ENCODE data around the gene ATP5F1B.

ATP5F1B gene

DNA sequence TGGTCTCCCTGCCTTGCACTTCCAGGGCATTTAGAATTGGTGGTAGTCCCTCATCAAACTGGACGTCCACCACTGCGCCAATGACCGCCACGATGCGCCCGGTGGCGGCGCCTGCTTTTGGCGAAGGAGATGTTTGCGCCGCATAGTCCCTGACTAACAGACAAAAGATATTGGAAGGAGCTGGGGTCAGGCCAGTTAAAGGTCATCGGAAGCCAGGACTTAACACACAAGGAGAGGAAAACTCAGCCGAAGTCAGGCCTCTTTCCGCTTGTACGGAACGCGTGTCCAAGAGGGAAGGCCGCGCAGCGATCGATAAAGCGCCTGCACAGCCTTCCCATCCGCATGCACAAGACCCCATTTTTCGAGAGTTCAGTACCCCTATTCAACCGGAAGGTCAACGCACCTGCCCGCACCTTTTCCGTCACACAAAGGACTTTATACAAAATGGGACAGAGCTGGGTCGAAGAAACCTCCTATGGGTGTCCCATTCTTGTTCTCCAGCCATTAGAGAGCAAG lies 525 bp downstream of the ATP5F1B start:
- peak; percentile 39 for DNase-seq

DNA sequence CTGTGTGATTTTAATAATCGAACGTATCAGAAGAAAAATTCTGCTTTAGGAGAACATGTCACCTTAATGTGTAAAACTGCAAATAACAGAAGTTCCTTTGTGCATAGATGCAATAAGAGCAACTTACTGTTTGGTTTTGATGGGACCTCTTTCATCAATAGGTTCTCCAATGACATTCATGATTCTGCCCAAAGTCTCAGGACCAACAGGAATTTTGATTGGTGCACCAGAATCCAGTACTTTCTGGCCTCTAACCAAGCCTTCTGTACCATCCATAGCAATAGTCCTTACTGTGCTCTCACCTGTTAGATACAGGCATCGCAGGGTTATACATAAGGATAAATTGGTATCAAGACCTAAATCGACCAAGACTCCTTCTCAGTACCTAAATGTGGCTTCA lies 1.1 kb downstream of the ATP5F1B start:
- DNase-seq = peak; percentile 36

DNA sequence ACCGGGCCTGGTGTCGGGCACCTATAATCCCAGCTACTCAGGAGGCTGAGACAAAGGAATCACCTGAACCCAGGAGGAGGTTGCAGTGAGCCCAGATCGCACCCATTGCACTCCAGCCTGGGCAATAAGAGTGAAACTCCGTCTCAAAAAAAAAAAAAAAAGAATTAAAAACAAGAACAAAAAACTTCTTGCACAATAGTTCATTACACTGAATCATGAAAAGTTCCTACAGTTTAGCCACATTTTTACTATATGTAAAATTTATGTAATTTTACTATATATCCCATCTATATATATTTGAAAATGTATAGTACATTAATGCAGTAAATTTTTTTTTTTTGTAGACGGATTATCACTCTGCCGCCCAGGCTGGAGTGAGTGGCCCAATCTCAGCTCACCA lies 4.6 kb downstream of the ATP5F1B start:
- DNase-seq = no peak

DNA sequence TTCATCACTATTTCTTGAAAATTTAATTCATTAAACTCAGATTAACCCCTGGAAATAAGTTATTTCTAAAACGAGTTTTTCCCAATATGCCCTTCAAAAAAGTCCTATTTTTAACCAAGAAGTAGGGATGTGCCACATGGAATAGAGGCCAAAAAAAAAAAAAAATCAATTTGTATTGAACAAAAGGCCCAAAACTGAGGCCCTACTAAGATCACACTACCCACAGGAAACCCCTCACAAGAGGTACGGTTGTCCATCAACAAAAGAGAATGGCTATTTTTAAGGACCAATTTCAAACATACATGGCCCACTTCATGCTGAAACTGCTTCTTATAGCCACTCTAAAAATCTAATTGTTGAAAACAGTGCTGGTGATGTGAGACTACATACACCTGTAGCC lies 8.2 kb downstream of the ATP5F1B start:
- no peak for DNase-seq

DNA sequence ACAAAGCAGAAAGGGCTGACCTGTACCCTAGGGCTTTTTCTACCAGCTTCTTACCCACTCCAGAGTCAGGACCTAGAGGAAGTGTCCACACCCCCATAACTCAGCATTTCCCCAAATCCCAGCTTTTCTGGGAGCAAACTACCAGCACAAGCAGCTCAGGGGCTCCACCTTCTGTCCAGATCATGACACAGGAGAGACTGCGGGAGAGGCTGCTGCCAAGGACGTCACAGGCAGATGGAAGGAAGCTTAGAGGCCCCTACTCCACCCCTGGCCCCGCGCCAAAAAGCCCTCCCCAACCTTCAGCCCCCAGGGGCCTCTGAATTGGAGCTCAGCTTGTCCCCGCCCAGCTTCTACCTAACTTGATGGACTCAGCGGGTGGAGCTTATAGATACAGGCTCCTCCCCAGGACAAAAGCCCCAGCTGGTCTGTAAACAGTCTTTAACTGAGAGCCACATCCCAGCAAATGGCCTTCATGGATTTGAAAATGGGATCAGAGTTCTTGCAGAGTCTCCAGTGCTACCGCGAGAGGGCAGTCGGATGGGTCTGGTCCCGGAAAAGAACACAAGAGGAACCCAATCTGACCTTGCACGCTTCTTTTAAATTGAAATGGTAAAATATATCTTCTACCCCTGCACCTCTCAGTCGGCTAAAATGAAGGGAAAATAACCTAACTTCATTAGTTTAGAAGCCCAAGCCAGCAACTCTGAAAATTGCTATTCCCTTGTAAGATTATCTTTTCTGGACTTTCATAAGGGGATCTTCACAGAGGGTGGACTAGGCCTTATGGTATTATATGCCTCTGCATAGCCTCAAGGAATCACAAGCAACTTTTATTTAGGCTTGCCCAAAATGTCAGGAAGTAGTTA lies 8.9 kb downstream of the ATP5F1B start:
- peak; percentile 100 for DNase-seq

DNA sequence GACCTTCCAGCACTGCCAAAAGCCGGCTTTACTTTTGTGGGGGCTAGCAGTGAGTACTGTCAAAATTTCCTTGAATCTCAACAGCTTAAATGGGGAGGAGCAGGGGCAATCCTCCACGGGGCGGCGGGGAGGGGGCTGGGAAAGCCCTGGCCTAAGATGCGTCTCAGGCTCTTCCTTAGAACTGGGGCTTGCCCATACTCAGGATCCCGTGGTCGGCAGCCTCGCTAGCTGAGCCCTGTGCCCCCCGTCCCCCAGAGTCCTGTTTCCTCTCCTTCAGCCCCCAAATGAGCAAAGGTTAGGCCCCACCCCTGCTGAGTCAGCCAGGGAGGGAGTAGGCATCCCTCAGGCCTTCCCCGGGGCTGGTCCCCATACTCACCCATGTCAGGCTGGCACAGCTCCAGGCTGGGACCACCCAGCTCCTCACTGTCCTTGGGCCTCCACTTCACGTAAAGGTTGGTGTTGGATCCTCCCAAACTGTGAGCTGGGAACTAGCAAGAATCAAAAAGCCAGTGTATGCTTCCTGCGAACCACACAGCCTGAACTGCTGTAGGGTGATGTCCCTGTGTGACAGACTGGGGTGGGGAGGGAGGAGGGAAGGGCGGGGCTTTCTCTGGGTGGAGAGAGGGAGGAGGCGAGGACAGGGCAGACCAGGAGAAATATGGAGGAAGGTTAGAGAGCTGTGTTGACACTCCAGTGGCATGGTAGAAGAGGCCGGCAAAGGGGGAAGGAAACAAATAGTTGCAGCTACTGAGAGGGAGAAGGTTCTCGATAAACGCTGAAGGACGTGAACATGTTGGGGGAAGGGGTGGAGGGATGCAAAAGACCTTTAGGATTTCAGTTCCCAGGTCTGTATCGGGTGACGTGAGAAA lies 9.7 kb downstream of the ATP5F1B start:
- peak; percentile 96 for DNase-seq

DNA sequence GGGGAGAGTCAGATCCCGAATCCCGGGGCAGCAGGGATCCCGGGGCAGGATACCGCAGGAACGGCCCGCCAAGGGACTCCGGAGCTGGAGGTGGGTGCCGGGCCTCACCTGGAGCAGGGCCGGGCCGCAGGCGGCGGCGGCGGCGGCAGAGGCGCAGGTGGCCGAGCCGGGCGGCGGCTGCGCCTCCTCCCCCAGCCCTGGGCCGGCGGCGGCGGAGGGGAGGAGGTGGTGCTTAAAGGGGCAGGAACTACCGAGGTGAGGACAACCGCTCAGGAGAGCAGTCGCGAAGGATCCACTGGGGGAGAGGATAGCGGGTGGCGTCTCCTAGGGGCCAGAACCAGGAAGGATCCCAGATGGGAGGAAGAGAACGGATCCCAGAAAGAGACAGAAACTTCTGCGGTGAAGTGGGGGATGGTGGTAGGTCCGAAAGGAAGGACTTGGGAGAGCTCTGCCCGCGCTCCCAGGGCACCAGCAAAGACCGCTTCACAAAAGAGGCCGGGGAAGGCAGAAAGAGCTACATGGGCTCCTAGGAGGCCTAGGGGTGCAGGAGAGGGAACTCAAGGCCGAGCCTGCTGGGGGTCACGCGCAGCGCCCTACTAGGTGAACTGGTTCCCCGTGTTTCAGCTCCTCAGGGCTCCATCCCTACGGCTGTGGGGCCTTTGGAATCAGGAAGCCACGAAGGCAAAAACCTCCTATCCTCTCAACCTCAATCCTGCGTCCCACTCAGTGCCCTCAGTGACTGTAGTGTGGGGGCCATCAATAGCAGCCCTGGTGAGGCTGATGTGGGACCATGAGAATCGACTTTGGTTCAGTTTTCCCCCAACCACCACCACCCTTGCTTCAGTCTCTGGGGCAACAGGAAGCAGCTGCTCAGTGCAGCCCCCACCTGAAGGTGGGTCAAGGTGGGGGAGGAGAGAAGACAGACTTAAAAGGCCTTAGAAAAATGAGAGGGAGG lies 10.7 kb downstream of the ATP5F1B start:
- peak; percentile 86 for DNase-seq

DNA sequence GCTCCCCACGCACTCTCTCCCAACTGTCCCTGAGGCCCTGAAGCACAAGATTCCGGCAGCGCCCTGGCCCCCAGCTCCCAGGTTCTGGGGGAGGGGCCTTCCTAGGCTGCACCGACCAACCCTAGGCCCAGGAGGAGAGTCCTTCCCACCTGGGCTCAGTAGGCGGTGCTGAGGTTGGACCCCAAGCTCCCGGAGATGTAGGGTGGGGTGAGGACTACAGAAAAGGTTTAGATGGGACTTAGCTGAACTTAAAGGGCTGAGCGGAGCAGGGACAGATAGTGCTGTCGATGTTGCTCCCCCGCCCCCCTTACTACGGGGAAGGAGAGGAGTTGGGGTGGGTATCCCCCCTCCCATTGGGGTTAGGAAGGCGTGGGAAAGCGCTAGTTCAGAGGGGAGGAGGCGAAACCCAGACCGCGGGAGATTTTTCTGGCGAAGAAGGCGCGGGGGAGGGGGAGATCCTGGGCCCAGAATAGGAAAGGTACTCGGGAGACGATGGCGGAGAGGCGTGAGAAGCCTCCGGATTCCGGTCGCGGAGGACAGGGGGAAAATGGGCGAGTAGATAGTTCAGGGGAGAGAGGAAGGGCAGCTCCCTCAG lies 11.4 kb downstream of the ATP5F1B start:
- peak; percentile 55 for DNase-seq

DNA sequence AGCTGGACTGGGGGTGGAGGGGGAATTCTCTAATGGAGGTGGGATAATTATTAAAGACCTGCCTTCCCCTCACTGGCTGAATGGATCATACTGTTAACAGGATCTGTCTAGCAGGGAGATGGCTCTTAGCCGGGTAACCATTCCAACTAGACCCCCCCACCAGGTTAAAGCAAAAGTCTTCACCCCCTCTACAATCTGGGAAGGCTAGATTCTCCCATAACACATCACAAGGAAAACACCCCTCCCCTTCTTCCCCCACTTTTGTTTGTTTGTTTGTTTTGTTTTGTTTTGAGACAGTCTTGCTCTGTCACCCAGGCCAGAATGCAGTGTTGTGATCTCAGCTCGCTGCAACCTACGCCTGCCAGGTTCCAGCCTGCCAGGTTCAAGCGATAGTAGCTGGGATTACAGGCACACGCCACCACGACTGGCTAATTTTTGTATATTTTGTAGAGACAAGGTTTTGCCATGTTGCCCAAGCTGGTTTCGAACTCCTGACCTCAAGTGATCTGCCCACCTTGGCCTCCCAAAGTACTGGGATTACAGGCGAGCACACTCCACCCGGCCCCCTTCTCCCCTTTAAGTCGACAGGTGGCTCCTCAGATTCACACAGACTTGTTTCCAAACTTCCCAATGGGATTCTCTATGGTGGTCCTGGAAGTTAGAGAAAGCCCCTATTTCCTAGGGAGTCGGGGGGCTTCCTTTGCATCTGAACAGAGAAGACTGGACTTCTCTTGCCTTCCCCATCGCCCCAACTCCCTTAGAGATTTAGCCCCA lies 12.1 kb downstream of the ATP5F1B start:
- DNase-seq = no peak

DNA sequence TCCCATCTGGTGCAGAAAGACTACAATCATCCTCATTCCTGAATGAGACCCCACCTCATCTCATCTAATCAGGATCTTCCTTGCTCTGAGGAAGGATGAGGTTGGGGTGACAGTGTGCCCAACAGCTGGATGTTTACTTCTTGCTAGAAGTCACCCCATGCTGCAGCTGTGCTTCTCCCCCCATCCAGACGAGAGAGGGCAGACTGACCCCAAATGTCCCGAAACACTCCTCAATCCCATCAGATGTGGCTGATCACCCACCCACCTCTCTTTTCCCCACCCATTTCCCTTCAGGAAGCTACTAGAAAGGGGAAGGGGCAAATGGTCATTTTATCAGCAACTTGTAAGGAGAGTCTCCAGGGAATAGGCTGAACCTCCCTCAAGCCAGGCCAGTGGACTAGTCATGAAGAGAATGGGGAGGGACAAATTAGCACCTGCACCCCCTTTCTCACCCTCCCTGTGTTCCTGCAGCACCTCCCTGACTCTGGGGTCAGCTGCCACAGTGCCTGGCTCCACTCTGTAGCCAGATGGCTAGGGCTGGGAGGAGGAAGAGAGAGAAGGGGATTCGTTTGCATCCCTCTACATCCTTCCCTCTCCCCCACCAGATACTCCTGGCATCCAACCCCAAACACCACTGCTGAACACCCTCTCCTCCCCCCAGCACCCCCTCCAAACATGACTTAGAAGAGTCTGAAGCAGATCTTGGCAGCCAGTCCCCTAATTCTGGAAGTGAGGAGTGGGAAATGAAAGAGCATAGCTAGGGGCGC lies 12.9 kb downstream of the ATP5F1B start:
- DNase-seq = no peak

DNA sequence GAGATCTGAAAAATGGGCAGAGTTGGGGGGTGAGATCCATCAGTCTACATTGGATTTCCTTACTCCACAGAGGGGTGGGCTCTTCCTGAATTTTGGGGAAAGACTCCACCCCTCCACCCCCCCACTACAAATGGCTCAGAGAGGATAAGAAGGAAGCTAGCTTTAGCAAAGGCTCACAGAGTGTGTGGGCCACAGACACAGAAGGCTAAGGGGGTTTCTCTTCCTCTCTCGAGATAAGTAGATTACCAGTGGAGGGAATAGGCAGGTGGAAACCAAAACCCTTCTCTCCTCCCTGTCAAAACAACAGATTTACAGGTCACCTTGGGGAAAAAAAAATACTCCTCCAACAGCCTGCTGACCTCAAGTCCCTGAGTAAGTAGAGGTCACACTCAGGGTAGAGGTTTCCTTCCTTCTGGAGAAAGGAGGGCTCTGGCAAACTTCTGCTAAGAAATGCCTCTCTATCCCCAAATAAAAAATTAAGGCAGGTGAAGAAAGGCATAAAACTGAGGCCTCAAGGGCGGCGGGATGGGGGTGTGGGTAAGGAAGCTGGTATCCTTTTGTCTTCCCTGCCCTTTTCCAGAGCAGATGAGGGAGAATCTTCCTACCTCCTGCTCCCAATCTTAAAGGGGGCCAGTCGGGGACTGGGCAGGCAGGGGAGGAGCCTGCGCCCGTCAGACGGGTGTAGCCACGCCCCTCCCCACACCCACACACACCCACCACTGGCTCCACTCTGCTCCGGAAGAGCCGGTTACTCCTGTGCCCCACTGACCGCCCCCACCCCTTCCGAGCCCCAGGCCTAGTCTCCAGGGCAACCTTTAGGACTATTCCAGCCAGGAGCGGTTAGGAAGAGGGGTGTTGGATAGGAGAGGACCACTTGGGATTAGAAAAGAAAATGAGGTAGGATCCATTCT lies 13.7 kb downstream of the ATP5F1B start:
- DNase-seq = peak; percentile 86

DNA sequence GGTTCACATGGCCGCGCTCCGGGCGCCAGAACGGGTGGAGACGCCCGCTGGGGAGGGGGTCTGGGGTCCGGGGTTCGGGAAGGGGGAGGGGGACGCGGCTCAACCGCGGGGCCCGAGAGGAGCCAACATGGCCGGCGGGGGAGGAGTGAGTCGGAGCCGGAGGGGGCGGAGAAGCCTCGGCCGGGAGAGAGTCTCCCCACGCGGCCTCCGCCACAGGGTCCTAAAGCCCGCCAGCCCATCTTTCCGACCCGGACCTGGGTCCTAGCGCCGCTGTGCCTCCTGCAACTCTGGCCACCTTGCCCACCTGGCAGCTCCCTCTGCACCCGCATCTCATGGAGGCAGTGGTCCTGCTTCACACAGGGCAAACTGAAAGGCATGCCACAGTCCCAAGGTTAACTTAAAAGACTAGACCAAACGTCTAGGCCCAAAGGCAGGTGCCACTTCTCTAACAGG lies 15.6 kb downstream of the ATP5F1B start, which contains the start of gene BAZ2A:
Gene BAZ2A, minus strand, starts transcription at position 147 of the 453 bp plus-strand sequence. CDS start 12,796 bp downstream, outside the sequence.
- peak; percentile 95 for DNase-seq

DNA sequence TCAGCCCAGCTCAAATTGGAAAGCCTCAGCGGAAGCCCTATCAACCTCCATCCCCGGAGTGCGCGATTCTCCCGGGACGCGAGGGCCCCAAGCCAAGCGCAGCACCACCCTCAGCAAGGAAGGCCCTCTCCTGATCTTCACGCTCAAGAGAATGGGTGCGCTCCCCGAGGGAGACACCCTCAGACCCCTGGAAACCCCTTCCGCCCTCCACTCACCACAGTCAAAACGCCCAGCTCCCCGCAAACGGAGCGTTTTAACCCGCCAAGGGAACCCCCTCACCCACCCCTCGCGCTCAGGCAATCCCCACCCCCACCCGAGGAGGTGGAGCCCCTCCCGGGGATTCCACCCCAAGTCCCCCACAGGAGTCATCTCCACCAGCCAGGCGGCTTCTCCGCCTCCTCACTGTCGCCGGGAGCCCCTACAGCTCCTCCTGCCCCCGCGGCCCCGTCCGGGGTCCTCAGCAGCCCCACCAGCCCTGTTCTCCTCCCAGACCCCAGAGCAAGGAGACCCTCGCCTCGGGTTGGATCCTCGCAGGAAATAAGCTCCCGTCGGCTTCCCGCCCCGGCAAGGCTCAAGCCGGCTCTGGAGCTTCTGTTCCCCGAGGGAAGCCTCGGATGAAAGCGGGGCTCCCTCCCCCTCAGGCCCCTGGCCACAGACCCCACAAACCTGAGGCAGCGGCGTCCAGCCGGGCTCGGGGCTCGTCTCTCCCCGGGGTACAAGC lies 16.2 kb downstream of the ATP5F1B start:
- peak; percentile 44 for DNase-seq

DNA sequence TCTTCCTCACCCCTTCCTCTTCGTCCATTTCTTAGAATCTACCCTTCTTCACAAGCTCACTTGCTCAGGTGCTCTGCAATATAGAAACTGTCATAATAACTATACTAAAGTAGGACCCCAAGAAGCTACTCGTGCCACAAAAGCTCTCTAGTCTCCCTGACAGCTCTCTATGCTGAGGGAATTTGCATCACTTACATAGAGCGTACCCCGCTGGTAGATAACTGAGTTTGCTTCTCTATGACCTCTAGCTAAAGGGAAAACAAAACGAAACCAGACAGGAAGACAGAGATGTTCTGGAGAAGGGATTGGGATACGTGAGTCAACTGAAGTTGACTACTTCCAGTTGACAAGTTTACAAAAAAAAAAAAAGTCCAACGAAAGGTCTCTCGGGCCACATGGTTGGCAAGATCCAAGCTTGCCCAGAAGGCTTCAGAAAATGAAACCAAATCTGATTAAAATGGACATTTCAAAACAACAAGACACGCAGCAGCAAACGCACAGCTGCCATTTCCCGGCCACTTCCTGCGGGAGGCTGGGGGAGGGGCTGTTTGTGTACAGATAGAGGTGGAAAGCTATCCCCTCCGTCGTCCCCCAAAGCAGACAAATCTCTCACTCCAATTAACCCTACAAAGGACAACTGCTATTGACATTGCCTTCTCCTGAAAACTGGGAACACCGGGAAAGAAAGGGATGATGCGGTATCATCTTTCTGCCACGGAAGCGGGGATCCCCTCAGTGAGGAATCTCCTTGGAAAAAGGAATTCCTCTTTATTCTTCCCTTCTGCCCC lies 16.9 kb downstream of the ATP5F1B start:
- DNase-seq = peak; percentile 76

DNA sequence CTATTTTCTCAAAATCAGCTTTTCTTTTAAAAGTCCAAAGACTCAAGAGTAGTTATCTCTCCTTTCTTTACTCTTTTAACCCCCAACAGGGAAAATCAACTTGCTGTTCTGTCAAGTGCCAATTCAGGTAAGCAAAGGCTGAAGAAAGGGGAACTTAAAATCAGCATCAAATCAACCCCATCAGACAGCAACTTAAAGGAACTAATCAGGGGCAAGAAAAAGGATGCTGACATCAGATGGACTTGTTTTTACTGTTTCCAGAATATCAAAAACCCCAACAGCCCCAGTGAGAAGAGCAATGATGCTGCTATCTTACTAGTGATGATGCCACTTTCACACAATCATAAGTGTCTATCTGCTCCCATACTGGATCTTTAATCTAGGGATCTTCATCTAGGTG lies 19.1 kb downstream of the ATP5F1B start:
- no peak for DNase-seq

DNA sequence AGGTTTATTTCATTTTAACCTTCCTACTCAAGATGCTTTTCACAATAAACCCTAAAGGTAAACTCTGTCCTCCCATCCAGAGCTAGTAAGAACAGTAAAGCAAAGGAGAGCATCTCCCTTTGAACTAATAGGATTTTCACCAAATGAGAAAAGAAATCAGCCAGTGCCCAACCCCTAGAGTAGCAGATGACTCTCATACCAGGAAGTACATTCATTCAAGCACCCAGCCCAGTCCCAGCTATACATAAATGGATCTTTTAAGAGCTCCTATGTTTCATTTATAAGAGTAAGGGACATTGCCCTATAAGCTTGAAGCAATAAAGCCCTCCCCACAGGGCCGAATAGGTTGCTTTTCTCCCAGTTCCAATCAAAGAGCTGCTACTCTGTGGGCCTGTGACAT lies 23.2 kb downstream of the ATP5F1B start:
- DNase-seq = no peak

DNA sequence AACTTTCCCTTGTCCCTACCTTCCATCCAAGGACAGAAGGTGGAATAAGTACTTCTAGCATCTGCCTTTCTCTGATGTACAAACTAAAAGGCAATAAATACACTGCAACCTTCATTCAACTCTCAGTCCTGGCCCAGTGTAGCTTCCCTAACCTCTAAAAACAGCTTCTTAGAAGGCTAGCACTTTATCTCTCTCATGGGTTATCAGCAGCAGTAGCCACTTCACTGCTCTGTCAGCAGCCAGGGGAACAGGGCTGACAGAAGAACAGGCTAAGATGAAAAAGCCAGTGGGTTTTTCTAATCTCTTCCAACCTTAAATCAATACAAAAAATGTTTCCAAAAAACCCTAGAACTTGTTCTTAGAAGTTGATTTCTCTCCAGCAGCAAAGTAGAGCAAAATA lies 28.9 kb downstream of the ATP5F1B start:
- peak; percentile 56 for DNase-seq

DNA sequence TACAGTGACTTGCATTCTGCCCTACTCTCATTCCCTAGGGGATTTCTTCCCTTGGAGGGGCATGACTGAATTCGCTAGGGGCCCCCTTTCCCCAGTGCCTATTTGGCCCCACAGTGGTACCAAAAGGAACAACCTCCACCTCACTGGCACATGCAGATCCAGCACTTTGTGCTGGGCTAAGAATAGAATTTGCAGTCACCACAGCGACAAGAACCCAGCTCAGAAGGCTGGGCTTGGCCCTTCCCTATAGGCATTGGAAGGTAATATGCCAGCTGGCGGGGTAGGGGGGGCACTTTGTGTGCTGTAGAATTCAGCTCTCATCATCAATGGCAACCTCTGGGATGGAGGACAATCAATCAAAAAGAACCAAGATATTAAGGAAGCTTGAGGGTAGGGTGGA lies 29.5 kb downstream of the ATP5F1B start:
- no peak for DNase-seq
